H1 (cell line): Measurements from ENCODE around the gene ORAI1.

ENCODE experiments used
- CREB1 ChIP-seq: IDR thresholded peaks from 2 replicates; pipeline ENCODE4 v1.6.1; 2012; ENCODE audit warnings: inconsistent platforms
- EP300 ChIP-seq, 2 experiments: IDR thresholded peaks; 1 replicate in 1 of 2; 2 replicates in 1 of 2; pipeline ENCODE4 v1.6.1; 2011 to 2012; ENCODE audit warnings: low read depth in 2 of 2, low read length in 2 of 2, mild to moderate bottlenecking in 2 of 2, borderline replicate concordance in 1 of 2, inconsistent platforms in 1 of 2, moderate library complexity in 1 of 2
- FOSL1 ChIP-seq: IDR thresholded peaks from 2 replicates; pipeline ENCODE4 v1.6.1; 2011; ENCODE audit warnings: mild to moderate bottlenecking, low read depth, low read length, moderate library complexity; ENCODE audit not compliant: insufficient read depth
- GABPA ChIP-seq: IDR thresholded peaks from 2 replicates; pipeline ENCODE4 v1.6.1; 2011; ENCODE audit warnings: mild to moderate bottlenecking, low read length, moderate library complexity, borderline replicate concordance; ENCODE audit not compliant: insufficient read depth
- GTF2F1 ChIP-seq: IDR thresholded peaks from 2 replicates; pipeline ENCODE4 v1.6.1; 2012; ENCODE audit warnings: low read depth, low read length, improper control_type of control experiment, borderline replicate concordance
- NRF1 ChIP-seq: IDR thresholded peaks from 2 replicates; pipeline ENCODE4 v1.6.1; 2011; ENCODE audit warnings: mild to moderate bottlenecking, low read depth, low read length, improper control_type of control experiment
- POLR2A ChIP-seq, 2 experiments: IDR thresholded peaks; 1 replicate in 1 of 2; 2 replicates in 1 of 2; pipeline ENCODE4 v1.6.1; 2011; ENCODE audit warnings: low read depth in 2 of 2, low read length in 2 of 2, mild to moderate bottlenecking in 2 of 2; ENCODE audit errors: control extremely low read depth in 1 of 2
- POLR2AphosphoS5 ChIP-seq: IDR thresholded peaks from 2 replicates; pipeline ENCODE4 v1.6.1; 2011; ENCODE audit warnings: low read depth, low read length
- RAD21 ChIP-seq, 2 experiments: IDR thresholded peaks in 1 of 2; conservative IDR thresholded peaks in 1 of 2; 2 replicates each; pipeline ENCODE4 v1.6.1; 2011; ENCODE audit warnings: low read depth in 2 of 2, low read length in 2 of 2, improper control_type of control experiment in 1 of 2, inconsistent platforms in 1 of 2, mild to moderate bottlenecking in 1 of 2, moderate library complexity in 1 of 2
- RFX5 ChIP-seq: IDR thresholded peaks from 2 replicates; pipeline ENCODE4 v1.6.1; 2011; ENCODE audit warnings: low read depth, low read length, improper control_type of control experiment, borderline replicate concordance
- RNF2 ChIP-seq: fragments of 200-900, 300-1000 bp; sonication (generic); IDR thresholded peaks from 2 replicates; pipeline ENCODE4 v1.7.1; 2016; ENCODE audit warnings: borderline replicate concordance, low read depth, mild to moderate bottlenecking, antibody characterized with exemption, low read length; ENCODE audit not compliant: poor library complexity, severe bottlenecking; ENCODE audit errors: missing control alignments
- TF ChIP-seq, protein P1 (sequence below), 3 experiments: IDR thresholded peaks; 1 replicate in 2 of 3; 2 replicates in 1 of 3; pipeline versions ENCODE4 v1.5.1 to v1.6.1; 2011; ENCODE audit warnings: low read length in 3 of 3, mild to moderate bottlenecking in 3 of 3, inconsistent platforms in 2 of 3, low read depth in 1 of 3, moderate library complexity in 1 of 3; ENCODE audit not compliant: insufficient read depth in 1 of 3; ENCODE audit errors: control extremely low read depth in 1 of 3
- TF ChIP-seq, protein P2 (sequence below): IDR thresholded peaks from 2 replicates; pipeline ENCODE4 v1.6.1; 2012; ENCODE audit warnings: inconsistent platforms

DNA sequence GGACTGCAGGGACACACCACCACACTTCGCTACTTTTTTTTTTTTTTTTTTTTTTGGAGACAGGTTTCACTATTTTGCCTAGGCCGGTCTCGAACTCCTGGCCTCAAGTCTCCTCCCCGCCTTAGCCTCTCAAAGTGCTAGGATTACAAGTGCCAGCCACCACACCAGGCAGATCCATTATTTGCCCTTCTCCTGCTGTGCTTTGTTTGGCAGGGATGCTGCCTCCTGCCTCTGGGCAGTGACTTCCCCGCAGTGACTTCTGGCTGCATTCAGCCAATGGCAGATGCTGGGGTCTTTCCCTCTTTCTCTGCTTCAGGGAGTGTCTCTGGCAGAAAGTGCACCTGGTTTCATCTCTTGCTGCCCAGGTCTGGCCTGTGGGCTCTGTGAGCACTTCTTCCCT is 49.9 kb downstream of the ORAI1 start:
- TF ChIP-seq POLR2A (IDR thresholded peaks at IDR 0.05; ENCODE audit: control extremely low read depth in 1 of 2, low read depth in 2 of 2, low read length in 2 of 2) (no peak), NRF1 (no peak), GABPA (no peak), POLR2AphosphoS5 (no peak), CREB1 (no peak), RNF2 (no peak), EP300 (IDR thresholded peaks at IDR 0.05; ENCODE audit: borderline replicate concordance in 1 of 2, low read depth in 2 of 2, low read length in 2 of 2) (no peak), GTF2F1 (no peak), RFX5 (no peak), FOSL1 (no peak), RAD21 (IDR thresholded peaks at IDR 0.05 in 1 of 2, conservative IDR thresholded peaks at IDR 0.05 in 1 of 2; ENCODE audit: low read depth in 2 of 2, low read length in 2 of 2) (no peak)
- TF ChIP-seq, protein P1, sequence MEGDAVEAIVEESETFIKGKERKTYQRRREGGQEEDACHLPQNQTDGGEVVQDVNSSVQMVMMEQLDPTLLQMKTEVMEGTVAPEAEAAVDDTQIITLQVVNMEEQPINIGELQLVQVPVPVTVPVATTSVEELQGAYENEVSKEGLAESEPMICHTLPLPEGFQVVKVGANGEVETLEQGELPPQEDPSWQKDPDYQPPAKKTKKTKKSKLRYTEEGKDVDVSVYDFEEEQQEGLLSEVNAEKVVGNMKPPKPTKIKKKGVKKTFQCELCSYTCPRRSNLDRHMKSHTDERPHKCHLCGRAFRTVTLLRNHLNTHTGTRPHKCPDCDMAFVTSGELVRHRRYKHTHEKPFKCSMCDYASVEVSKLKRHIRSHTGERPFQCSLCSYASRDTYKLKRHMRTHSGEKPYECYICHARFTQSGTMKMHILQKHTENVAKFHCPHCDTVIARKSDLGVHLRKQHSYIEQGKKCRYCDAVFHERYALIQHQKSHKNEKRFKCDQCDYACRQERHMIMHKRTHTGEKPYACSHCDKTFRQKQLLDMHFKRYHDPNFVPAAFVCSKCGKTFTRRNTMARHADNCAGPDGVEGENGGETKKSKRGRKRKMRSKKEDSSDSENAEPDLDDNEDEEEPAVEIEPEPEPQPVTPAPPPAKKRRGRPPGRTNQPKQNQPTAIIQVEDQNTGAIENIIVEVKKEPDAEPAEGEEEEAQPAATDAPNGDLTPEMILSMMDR (IDR thresholded peaks at IDR 0.05; ENCODE audit: control extremely low read depth in 1 of 3, insufficient read depth in 1 of 3, low read depth in 1 of 3, low read length in 3 of 3), result no peak
- TF ChIP-seq, protein P2, sequence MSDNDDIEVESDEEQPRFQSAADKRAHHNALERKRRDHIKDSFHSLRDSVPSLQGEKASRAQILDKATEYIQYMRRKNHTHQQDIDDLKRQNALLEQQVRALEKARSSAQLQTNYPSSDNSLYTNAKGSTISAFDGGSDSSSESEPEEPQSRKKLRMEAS, result no peak
